Right kidney (tissue), 1 donor: Measurements from ENCODE around the gene ADRM1.

Experiments
- DNase-seq: peaks from one replicate; pipeline ENCODE4 v3.0.0-alpha.2; 2016

ADRM1 gene

DNA sequence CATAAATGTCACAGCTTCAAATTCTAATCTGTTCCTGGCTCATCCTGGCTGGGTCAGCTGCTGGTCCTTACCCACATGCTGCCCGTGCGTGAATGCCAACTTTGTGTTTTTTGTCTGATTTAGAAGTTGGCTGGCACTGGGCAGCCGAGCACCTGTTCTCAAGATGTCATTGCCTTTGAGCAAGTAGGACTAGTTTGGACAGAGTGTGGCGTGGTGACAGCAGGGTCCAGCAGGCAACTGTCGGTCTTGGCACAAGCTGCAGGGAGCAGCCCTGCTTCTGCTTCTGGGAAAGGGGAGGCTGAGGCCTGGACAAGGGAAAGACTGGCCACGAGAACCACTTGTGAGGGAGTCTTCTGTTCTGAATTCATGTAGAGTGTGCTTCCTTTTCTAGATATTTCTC is 26.4 kb upstream of the ADRM1 start:
- DNase-seq, result no peak

GRCh38 chr20:62277253-62277652 is 25.5 kb upstream of the ADRM1 start:
- DNase-seq, result no peak

DNA sequence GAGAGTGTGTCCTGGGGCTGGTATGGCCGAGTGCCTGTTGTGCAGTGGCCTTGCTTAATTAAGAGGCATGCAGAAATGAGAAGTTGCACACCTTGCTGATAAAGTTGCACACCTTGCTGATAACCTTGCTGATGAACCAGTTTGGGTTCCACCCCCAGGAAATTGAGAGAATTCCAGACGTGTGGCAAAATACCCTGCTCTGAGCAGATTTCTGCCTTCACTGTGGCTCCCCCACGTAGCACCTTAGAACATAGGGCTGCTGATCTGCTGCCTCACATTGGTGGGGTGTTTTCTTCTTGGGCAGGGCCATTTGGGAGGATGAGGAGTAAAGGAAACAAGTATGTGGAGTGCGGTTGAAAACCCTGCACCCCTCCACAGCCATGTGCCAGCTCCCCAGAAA is 22.5 kb upstream of the ADRM1 start:
- DNase-seq, result no peak

DNA sequence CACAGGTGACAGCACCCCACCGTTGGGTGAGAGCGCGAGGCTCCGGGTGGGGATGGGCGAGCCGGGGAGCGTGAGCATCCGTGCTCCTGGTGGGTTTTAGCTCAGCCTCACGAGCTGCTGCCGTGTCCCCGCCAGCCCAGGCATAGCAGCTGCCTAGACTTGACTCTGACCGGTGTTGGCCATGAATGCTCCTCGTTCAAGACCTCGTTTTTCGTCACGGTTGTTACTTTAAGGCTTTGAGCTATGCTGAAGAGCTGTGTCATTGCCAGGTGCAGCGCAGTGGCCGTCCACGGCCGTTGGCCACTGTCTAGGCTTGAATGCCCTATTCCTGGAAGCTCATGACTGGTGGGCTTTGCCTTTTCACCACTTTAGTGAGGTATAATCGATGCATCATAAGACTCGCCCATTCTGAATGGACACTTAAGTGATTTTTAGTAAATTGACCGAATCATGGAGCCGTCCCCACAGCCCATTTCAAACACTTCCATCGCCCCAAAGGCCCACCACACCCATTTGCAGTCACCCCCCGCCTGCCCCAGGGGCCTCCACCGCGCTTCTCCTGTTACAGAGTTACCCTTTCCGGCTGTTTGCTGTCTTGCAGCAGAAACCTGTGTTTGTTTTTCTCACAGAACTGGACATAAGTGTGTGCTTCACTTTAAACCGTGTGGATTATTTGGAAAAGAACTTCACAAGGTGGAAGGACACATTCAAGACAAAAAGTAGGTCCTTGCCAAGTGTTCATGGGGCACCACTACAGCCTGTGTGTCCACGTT is 21.4 kb upstream of the ADRM1 start:
- no peak for DNase-seq

DNA sequence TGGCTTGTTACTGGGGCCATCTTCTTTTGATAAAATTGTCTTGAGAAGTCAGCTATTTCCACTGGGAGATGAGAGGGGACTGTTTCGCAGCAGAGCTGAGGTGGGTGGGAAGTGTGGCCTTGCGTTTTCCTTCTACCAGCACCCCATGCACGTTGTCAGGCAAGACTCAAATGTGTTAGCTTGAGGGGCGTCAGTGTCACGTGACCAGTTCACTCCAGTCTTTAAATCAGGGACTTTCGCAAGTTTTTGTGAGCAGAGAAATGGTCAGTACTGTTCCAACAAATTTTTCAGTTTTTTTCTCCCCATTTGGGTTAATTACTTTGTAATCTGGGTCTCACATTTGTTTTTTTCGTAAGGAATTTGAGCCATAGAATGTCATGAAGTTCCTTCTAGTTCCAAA is 20.7 kb upstream of the ADRM1 start:
- DNase-seq, result no peak

GRCh38 chr20:62282877-62283503 is 19.8 kb upstream of the ADRM1 start:
- no peak for DNase-seq

GRCh38 chr20:62284448-62284847 is 18.3 kb upstream of the ADRM1 start:
- DNase-seq, result no peak

DNA sequence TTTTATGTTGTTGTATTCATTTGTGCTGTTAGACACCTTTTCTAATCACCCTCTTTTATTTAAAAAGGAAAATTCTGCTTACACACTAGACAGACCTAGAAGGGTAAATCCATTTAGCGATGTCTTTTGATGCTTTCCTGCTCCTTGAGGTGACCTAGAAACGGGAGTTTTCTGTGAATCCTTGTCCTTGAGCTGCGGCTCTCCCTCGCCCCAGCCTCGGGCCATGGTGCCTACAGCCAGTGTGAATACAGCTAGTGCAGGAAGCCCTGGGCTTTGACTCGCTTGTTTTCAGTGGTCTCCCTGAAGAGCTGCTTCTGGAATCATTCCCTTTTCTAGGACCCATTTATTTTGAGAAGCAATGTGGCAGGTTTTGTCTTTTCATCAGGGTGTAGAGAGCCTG is 17.6 kb upstream of the ADRM1 start:
- no peak for DNase-seq

DNA sequence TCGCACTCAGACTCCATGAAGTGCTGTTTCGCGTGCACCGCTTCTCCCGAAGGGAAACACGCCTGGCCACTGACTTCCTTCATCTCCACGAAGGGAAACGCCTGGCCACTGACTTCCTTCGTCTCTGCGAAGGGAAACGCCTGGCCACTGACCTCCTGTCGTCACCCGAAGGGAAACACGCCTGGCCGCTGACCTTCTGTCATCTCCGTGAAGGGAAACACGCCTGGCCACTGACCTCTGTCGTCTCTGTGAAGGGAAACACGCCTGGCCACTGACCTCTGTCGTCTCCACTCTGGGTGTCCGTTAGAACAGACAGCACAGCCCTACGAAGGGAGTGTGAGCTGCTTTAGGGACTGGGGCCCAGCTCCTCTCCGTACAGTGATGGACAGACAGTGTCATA is 17.1 kb upstream of the ADRM1 start:
- no peak for DNase-seq

GRCh38 chr20:62286493-62287064 is 16.2 kb upstream of the ADRM1 start:
- DNase-seq, result no peak

- no peak for DNase-seq
Observed at GRCh38 chr20:62287129-62287528, 15.7 kb upstream of the ADRM1 start.

GRCh38 chr20:62287759-62288534 is 14.8 kb upstream of the ADRM1 start:
- DNase-seq, result no peak

- DNase-seq, result no peak
Observed at GRCh38 chr20:62288535-62289105, 14.2 kb upstream of the ADRM1 start.

- DNase-seq, result no peak
Observed at GRCh38 chr20:62289131-62289530, 13.7 kb upstream of the ADRM1 start.

DNA sequence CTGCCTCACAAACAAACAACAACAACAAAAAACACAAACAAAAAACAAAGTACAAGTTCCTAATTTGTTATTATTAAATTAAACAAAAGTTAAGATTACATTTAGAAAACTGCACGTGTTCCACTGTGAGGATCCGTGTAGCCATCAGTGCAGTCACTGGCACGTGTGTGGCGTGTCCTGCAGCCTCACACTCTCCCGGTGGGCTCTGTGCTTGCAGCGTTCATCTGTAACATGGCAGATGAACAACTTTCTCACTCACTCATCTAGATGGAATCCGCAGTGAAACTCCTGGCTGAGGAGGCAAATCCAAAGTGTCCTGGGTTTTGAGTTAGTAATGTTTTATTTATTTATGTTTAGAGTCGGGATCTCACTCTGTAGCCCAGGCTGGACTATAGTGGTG is 12.9 kb upstream of the ADRM1 start:
- no peak for DNase-seq

DNA sequence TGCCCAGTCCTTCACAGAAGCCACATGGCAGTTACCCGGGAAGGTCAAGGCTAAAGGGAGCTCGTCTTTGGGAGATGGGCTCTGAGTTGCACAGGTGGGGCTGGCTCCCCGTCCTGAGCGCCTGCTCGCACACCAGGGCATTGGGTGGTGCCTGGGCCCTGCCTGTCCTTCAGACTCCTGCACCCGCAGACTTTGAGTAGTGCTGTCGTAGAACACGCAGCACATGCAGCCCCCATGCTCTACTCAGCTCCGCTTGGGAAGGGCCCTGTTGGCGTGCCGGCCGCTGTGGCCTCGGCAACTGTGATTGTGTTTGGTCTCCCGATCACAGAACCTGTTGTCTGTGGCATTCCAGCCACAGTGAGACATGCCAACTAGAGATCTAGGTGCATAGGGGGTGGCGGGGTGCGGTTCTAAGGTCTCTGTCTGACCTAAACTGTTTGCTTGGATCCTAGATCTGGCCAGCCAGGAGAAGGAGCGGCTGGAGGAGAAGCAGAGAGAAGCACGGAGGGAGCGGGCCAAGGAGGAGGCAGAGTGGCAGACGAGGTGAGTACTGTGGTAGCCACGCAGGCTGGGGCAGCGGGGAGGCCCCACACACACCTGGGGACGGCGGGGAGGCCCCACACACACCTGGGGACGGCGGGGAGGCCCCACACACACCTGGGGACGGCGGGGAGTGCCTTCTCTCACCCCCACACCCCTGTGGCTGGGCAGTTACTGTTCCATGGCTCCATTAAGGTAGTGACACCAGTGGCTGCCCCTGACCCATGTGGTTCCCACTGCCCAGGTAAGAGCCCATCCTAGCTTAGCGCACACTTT is 11.3 kb upstream of the ADRM1 start:
- no peak for DNase-seq

- no peak for DNase-seq
Observed at GRCh38 chr20:62292108-62292507, 10.7 kb upstream of the ADRM1 start.

GRCh38 chr20:62293111-62293784 is 9.5 kb upstream of the ADRM1 start:
- DNase-seq, result no peak

DNA sequence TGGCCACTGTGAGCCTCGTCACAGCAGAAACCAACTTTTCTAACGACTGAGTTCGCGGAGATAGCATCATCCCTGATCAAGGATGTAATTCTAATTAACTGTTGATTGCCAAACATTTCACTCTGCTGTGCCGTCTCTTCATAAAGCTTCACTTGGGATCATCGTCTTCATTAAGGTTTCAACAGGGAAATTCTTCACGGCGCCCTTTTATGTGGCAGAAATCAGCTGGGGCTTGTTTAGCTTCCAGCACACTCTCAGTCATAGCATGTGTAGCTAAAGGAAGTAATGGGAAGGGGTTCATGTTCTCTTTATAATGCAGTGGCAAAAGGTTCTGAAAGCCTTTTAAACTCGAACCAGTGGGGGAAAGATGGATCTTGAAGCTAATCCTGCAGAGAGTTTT is 8.9 kb upstream of the ADRM1 start:
- no peak for DNase-seq

DNA sequence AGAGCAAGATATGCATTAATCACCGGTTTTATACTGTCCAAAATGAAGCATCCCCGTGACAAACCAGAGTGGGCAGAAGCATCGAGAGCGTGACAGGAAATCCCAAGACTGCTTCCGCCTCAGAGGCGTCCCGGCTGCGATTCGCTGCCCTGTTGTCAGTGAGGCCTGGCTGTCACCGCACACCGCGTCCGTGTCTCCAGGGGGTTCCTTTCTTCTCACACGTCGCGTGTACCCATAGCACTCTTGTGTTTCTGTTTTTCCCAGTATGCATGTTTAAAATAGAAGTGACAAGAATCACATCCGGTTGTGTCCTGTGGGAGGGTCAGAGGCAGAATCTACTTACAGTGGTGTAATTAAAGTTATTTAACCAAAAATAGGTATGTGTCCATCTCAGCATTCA is 8.3 kb upstream of the ADRM1 start:
- DNase-seq, result no peak

DNA sequence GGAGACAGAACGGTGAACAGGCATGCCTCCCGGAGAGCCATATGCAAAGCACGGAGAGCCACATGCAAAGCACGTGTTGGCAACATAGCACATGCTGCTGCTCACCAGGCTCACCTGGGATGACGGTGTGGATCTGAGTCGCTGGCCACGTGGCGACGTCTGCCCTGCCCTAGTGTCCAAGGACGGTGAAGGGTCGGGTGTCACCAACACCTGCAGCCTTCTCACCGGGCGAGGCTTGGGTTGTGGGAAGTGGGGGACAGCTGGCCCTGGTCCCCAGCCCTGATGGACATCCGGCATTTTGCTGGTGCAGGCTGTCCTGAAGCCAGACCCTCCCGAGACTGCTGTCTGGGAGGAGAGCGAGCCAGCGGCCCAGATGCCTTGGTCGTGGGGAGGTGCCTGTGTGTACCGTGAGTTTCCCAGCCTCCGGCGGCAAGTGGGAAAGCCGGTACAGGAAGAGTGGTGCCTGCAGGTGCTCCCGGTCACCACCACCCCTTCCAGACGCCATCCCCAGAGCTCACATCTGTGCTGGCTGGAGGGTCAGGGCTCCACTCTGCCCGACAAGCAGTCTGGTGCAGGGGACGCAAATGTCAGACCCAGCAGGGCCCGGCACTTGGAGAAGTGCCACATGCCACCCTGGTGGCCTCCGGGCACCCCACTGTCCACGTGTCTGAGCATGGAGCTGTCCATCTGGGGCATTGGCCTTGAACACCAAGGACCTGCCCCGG is 5.9 kb upstream of the ADRM1 start:
- DNase-seq, result no peak
